ENCODE measurements around the gene ZNF442. TPM values are rescaled to one million over a fixed set of nuclear protein-coding genes. Genes with fewer than 3 reads are reported as not detected.
"Not testable (repeated sequence)": the region's sequence is repeated elsewhere in the genome, so short reads cannot be mapped to it uniquely, and the experiment has no call there.

Gene ZNF442
- polyA plus RNA-seq (ENCODE audit: insufficient read length), result 6.9 TPM
- long read RNA-seq, donor 1, partial matches to known transcripts, result 0 of 1 reads
- long read RNA-seq, donor 1, other reads (novel, unspliced or antisense), result 0 of 1 reads
- long read RNA-seq, donor 2, partial matches to known transcripts, result 0 of 1 reads
- long read RNA-seq, donor 2, other reads (novel, unspliced or antisense), result 0 of 1 reads
- long read RNA-seq, donor 3, result 0 reads
- long read RNA-seq, donor 4, result 0 reads
- long read RNA-seq, donor 5, partial matches to known transcripts, result 0 of 2 reads
- long read RNA-seq, donor 5, other reads (novel, unspliced or antisense), result 0 of 2 reads
- long read RNA-seq, donor 6, partial matches to known transcripts, result 0 of 1 reads
- long read RNA-seq, donor 6, other reads (novel, unspliced or antisense), result 0 of 1 reads
- long read RNA-seq, donor 7, partial matches to known transcripts, result 0 of 3 reads
- long read RNA-seq, donor 7, other reads (novel, unspliced or antisense), result 0 of 3 reads
- long read RNA-seq, donor 8, partial matches to known transcripts, result 0 of 2 reads
- long read RNA-seq, donor 8, other reads (novel, unspliced or antisense), result 0 of 2 reads

DNA sequence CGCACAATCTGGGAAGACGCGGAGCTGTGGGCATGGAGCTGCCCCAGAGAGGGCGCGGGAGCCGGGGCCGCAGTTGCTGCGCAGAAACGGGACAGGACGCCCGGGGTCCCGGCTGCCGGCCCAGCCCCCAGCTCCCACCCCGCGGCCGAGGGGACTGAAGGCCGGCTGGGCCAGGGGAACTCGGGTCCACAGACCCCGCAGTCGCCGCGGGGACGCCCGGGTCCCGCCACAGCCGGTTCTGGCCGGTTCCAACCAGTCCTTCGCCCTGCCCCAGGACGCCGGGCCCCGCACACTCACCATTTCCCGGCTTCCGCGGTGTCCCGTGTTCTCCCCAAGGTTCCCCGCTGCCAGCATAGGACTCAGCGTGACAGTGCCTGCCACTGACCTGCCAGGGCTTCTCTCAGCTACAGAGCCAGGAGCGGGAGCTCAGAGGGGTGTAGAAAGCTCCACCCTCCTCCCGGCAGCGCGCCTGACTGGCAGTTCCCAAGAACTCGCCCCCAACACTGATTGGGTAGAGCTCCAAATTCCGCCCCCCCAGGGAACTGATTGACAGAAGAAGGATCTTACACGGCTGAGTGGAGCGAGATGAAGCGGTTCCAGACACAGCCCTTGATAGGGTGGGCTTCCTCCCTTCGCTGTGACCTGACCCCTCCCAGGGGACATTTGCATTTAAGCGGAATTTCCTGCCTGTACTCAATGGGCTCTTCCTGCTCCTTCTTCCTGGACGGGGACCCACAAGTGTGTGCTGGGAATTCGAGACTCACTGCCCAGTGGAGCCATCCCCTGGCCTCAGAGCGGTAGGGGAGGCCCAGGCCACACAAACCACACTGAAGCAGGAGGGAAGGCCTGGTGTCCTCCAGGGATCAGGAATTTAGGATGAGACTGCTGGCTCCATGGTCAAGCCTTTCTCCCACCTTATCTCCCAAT lies at the start of gene ZNF442:
Gene ZNF442, minus strand, starts transcription at position 448 of the 927 bp plus-strand sequence. CDS start 2,052 bp downstream, outside the sequence.
- DNase-seq, result peak; percentile 98

DNA sequence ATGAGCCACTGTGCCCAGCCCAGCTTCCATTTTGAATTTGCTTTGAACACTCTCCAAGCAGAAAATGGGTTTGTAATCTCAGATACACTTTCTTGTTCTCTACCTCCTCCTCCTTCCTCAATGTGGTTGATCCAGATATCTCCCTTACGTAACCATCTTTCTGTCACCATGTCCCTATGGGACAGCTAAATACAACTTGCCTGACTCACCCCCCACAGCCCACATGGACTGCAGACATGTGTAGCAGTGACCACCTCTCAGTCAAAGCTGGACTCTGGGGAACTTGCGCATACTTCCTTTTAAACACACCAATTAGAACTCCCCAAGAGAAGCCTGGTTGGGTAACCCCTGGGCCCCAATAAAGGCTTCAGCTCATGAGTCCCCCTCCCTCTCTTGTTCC lies 46.4 kb upstream of the ZNF442 start:
- DNase-seq, result no peak

DNA sequence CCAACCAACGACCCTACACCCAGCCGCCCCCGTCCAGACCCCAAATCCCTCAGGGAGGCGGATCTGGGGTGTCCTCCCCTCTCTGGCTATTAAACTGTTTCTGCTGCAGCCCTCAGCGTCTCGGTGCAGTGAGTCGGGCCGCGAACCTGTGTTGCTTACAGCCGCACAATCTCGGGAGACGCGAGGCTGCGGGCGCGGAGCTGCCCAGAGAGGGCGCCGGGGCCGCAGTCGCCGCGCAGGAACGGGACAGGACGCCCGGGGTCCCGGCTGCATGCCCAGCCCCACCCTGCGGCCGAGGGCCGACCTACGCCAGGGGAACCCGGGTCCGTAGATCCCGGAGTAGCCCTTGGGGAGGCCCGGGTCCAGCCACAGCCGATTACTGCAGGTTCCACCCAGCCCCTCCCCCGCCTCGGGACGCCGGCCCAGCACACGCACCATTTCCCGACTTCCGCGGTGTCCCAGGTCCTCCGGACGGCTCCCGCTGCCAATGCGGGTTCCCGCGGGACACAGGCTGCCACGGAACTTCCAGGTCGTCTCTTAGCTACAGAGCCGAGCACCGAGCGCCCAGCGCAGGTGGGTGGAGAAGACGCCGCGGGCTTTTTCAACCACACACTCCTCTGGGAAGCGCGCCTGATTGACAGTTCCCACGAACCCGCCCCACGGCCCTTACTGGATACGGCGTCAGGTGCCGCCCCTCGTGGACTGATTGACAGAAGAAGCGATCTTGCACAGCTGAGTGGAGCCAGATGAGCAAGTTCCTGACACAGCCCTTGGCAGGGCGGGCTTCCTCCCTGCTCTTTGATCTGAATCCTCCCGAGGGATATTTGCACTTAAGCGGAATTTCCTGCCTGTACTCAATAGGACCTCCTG lies 35.4 kb upstream of the ZNF442 start, which contains the start of gene ZNF799:
Gene ZNF799, minus strand, starts transcription at position 639 of the 870 bp plus-strand sequence. Its CDS starts 201 bp downstream, at position 438.
- DNase-seq, result peak; percentile 94

DNA sequence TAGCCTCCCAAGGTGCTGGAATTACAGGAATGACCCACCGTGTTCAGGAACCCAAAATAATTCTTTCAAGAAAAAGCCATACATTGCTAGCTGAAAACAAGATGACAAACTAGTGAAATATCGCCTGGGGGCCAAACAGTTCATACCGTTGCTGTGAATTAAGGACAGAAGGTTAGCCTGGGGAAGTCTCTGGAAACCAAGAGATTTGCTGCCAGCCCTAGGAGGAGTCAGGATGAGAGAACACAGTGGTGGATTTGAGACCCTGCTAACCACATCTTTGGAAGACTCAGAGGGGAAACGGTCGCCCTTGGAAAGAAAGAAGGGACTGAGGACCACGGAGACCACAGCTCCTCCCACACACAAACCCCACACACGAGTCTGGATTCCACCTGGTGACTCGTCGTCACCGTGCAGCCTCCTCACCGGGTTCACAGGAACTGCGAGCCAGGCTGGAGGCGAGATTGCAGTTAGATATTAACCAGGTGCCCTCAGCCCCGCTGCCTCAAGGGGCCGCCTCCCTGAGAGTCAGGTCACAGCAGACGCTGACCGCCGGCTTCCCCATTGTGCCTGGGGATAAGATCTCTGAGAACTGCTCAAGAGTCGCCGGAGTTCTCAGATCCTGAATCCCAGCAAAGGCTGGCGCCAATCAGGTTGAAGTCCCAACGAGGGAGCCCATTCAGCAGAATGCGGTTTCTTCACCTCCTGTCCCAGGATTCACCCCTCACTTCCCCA lies 34.6 kb upstream of the ZNF442 start:
- DNase-seq, result peak; percentile 15

DNA sequence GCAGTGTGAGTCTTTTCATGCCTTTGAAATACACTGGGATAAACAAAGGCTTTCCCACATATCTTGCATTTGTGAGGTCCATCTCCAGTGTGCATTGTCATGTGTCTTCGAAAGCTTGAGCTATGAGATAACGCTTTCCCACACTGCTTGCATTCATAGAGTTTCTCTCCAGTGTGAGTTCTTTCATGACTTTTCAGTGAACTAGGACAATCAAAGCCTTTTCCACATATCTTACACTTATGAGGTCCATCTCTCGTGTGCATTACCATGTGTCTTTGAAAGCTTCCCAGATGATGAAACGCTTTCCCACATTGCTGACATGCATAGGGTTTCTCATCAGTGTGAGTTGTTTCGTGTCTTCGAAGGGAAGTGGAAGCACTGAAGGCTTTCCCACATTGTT lies 25.7 kb upstream of the ZNF442 start:
- not testable (repeated sequence) for DNase-seq

DNA sequence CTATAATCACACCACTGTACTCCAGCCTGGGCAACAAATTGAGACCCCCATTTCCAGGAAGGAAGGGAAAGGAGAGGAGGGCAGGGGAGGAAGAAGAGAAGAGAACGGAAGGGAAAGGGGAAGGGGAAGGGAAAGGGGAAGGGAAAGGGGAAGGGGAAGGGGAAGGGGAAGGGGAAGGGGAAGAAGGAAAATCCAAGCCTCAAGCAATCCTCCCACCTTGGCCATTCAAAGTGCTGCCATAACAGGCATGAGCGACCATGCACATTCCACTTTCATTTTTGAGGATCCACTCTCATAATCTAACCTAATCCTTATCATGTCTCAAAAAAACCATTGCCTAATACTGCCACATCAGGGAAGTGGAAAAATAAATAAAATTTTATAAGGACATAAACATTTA lies 20.9 kb upstream of the ZNF442 start:
- DNase-seq, result not testable (repeated sequence)

DNA sequence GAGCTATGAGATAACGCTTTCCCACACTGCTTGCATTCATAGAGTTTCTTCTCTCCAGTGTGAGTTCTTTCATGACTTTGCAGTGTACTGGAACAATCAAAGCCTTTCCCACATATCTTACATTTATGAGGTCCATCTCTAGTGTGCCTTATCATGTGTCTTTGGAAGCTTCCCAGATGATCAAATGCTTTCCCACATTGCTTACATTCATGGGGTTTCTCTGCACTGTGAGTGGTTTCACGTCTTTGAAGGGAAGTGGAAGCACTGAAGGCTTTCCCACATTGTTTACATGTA lies 14.9 kb upstream of the ZNF442 start:
- DNase-seq, result no peak

DNA sequence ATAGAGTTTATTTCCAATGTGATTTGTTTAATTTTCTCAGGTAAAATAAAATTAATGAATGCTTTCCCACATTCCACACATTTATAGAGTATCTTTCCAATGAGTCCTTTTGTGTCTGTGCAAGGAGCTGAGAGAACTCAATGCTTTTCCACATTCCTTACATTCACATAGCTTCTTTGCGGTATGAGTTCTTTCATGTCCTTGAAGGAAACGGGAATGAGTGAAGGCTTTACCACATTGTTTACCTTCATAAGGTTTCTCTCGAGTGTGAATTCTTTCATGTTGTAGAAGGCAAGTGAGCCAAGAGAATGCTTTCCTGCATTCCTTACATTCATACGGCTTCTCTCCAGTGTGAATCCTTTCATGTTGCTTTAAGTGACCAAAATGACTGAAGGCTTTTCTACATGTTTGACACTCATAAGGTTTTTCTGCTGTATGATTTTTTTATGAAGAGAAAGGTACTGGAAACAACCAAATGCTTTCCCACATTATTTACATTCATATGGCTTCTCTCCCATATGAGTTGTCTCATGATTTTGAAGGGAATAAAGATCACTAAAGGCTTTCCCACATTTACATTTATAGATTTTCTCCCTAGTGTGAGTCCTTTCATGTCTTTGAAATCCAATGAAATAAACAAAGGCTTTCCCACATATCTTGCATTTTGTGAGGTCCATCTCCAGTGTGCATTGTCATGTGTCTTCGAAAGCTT lies 14.4 kb upstream of the ZNF442 start:
- DNase-seq, result no peak

DNA sequence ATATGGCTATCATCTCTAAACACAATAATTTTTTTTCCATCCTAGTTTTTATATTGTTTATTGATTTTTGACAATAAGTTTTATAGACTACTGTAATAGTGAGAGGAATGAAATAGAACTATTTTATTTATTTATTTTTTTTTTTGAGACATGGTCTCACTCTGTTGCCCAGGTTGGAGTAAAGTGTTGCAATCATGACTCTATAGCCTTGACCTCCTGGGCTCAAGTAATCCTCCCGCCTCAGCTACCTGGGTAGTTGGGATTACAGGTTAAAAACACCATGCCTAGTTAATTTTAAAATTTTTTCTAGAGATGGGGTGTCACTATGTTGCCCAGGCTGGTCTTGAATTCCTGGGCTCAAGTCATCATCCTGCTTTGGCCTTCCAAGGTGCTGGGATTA lies 8.5 kb upstream of the ZNF442 start:
- DNase-seq, result no peak

DNA sequence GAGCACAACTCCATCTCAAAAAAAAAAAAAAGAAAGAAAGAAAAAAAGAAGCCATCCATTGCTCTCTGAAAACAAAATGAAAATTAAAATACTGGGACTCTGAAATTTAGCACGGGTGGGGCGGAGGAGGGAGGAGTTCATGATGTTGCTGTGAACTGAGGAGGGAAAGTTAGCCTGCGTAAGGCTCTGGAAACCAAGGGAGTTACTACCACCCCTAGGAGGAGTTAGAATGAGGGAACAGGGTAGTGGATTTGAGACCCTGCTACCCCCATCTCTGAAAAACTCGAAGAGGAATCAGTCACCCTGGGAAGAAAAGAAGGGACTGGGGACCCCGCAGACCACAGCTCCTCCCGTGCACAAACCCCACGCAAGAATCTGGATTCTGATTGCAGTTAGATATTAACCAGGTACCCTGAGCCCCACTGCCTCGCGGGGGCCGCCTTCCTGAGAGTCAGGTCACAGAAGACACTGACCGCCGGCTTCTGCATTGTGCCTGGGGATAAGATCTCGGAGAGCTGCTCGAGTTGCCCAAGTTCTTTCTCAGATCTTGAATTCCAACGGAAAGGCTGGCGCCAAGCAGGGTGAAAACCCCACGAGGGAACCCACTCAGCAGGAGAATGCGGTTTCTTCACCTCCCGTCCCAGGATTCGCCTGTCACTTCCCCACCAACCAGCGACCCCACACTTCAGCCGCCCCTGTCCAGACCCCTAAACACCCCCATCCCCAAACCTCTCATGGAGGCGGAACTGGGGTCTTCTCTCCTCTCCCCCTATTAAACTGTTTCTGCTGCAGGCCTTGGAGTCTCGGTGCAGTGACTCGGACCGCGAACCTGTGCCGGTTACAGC lies 870 bp downstream of the ZNF442 start:
- DNase-seq, result peak; percentile 25

DNA sequence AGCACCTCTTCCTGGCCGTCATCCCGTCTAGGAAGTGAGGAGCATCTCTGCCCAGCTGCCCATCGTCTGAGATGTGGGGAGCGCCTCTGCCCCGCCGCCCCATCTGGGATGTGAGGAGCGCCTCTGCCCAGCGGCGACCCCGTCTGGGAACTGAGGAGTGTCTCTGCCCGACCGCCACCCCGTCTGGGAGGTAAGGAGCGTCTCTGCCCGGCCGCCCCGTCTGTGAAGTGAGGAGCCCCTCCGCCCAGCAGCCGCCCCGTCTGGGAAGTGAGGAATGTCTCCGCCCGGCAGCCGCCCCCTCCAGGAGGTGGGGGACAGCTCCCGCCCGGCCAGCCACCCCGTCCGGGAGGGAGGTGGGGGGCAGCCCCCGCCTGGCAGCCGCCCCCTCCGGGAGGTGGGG lies 3.2 kb downstream of the ZNF442 start:
- DNase-seq, result not testable (repeated sequence)

DNA sequence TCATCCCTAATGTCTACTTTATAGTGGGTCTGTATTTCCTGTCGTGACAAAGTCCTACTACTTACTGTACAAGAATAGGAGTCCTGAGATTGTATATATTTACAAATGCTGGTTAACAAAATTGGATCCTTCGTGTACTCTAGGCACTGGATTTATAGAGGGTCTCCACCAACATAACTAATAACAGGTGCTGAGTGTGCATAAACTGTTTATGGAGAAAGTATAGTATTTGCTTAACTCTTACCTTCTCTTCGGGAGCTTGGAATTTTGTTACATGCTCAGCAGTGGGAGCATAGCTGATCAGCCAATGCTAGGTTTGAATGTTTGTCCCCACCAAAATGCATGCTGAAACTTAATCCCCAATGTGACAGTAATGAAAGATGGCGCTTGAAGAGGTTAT lies 12.1 kb downstream of the ZNF442 start:
- DNase-seq, result no peak

DNA sequence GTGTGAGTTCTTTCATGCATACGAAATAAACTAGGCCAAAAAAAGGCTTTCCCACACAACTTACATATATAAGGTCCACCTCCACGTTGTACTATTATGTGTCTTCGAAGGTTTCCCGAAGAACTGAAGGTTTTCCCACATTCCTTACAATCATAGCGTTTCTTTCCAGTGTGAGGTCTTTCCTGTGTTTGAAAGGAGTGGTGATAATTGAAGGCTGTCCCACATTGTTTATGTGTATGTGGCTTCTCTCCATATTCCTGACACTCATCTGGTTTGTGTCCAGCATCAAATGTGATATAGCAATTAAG lies 14.6 kb downstream of the ZNF442 start:
- no peak for DNase-seq

DNA sequence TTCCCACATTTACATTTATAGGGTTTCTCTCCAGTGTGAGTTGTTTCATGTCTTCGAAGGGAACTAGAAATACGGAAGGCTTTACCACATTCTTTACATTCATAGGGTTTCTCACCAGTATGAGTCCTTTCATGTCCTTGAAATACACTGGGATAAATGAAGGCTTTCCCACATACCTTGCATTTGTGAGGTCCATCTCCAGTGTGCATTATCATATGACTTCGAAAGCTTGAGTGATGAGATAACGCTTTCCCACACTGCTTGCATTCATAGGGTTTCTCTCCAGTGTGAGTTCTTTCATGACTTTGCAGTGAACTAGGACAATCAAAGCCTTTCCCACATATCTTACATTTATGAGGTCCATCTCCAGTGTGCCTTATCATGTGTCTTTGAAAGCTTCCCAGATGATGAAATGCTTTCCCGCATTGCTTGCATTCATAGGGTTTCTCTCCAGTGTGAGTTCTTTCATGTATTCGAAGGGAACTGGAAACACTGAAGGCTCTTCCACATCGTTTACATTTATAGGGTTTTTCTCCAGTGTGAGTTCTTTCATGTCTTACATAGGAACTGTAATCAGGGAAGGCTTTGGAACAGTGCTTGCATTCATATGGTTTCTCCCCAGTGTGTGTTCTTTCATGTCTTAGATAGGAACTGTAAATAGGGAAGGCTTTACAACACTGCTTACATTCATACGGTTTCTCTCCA lies 15.1 kb downstream of the ZNF442 start:
- DNase-seq, result no peak

DNA sequence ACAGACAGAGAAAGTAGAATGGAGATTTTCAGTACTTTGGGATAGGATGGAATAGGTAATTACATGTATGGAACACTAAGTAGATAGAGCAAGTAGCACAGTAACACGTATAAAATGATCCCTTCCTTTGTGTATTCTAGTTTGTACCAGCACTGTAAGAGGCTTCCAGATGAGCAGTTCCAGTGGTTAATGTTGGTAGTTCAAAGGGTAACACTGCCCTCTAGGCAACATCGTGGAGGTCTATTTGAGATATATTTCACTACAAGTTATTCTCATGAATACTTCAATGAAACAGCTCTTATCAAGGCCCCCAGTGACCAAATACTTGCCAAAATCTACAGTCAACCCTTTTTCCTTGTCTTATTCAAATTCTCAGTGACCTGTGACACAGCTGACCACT lies 18.6 kb downstream of the ZNF442 start:
- no peak for DNase-seq

DNA sequence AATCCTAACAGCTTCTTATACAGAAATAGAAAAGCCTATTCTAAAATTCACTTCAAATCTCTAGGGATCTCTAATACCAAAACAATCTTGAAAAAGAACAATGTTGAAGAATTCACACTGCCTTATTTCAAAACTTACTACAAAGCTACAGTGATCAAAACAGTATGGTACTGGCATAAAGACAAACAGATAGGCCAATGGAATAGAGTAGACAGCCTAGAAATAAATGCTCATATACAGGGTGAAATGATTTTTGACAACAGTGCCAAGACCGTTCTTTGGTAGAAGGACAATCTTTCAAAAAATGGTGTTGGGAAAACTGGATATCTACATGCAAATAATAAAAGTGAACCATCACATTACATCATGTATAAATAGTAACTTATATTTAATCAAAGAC lies 20.3 kb downstream of the ZNF442 start:
- DNase-seq, result no peak

DNA sequence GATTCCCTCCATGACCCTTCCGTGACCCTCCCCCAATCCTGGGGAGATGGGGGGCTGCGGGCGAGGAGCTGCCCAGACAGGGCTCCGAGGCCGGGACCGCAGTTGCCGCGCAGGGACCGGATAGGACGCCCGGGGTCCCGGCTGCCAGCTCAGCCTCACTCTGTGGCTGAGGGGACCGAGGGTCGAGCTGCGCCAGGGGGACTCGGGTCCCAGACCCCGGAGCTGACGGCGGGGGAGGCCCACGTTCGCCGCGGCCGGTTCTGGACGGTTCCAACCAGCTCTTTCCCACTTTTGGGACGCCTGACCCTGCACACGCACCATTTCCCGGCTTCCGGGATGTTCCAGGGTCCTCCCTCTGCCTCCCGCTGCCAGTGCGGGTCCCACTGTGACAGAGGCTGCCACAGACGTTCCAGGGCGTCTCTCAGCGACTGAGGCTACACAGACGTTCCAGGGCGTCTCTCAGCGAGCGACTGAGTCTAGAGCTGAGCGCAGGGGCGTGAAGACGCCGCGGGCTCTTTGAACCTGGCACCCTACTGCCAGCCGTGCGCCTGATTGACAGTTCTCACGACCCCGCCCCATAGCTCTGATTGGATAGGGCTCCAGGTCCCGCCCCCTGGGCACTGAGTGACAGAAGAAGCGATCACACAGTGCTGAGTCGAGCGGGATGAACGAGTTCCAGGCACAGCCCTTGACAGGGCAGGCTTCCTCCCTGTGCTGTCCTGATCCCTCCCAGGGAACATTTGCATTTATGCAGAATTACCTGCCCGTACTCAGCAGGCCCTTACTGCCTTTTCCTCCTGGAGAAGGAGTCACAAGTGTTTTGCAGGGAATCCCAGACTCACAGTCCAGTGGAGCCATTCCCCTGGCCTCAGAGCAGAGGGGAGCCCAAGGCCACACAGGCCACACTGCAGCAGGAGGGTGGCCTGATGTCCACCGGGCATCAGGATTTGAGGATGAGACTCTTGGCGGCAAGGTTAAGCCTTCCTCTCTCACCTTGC lies 32.0 kb downstream of the ZNF442 start, which contains the start of gene ZNF563:
Gene ZNF563, minus strand, starts transcription at position 472 of the 998 bp plus-strand sequence. Its CDS starts 151 bp downstream, at position 321.
- peak; percentile 96 for DNase-seq
